ENCODE measurements around the gene SENP5.

Gene SENP5

GRCh38 chr3:196981657-196982056, 113.9 kb downstream of the SENP5 start:
- Histone ChIP-seq H3F3A (ENCODE audit: insufficient read depth) (no peaks in the 10 kb centered on the region), H3K9me2 (replicated peaks; ENCODE audit: insufficient read depth, low read length) (no peaks in the 10 kb centered on the region), H3K27ac (ENCODE audit: low read depth, low read length) (no peak overlapping the region), H4K20me1 (ENCODE audit: low read depth, low read length) (no peaks in the 10 kb centered on the region), H3K9me3 (ENCODE audit: insufficient read depth, low read length) (0 out of 2 replicates have a peak, but pooled peaks cover 6% of the 10 kb centered on the region), H3K79me2 (ENCODE audit: insufficient read depth, low read length) (no peaks in the 10 kb centered on the region), H3K27me3 (ENCODE audit: low read length) (no peaks in the 10 kb centered on the region), H3K4me2 (ENCODE audit: low read depth, low read length, poor library complexity, severe bottlenecking) (no peak overlapping the region), H2AFZ (ENCODE audit: low read depth, low read length, severe bottlenecking) (no peak overlapping the region), H3K9ac (ENCODE audit: low read length) (no peak overlapping the region), H3K36me3 (ENCODE audit: low read length) (no peaks in the 10 kb centered on the region), H3K4me3 (ENCODE audit: insufficient read depth, low read length, poor library complexity, severe bottlenecking) (no peak overlapping the region)
- TF ChIP-seq CTCF (IDR thresholded peaks at IDR 0.05; ENCODE audit: insufficient read depth, low read length, poor library complexity, severe bottlenecking) (no peak), EZH2phosphoT487 (conservative IDR thresholded peaks at IDR 0.05; ENCODE audit: low read length) (no peak)

- Histone ChIP-seq H3K9me3 (ENCODE audit: insufficient read depth, low read length) (0 out of 2 replicates have a peak, but pooled peaks cover 6% of the 10 kb centered on the region), H2AFZ (ENCODE audit: low read depth, low read length, severe bottlenecking) (no peak overlapping the region), H3K27ac (ENCODE audit: low read depth, low read length) (no peak overlapping the region), H3K79me2 (ENCODE audit: insufficient read depth, low read length) (no peaks in the 10 kb centered on the region), H3K4me2 (ENCODE audit: low read depth, low read length, poor library complexity, severe bottlenecking) (no peak overlapping the region), H3F3A (ENCODE audit: insufficient read depth) (no peaks in the 10 kb centered on the region), H3K9me2 (replicated peaks; ENCODE audit: insufficient read depth, low read length) (no peaks in the 10 kb centered on the region), H3K36me3 (ENCODE audit: low read length) (no peaks in the 10 kb centered on the region), H3K9ac (ENCODE audit: low read length) (no peak overlapping the region), H3K4me3 (ENCODE audit: insufficient read depth, low read length, poor library complexity, severe bottlenecking) (no peak overlapping the region), H3K27me3 (ENCODE audit: low read length) (no peaks in the 10 kb centered on the region), H4K20me1 (ENCODE audit: low read depth, low read length) (no peaks in the 10 kb centered on the region)
- TF ChIP-seq CTCF (IDR thresholded peaks at IDR 0.05; ENCODE audit: insufficient read depth, low read length, poor library complexity, severe bottlenecking): no peak
- no peak for TF ChIP-seq EZH2phosphoT487 (conservative IDR thresholded peaks at IDR 0.05; ENCODE audit: low read length)
Observed at GRCh38 chr3:196983186-196983585, 115.5 kb downstream of the SENP5 start.

Measured in SU-DHL-6 (cell line).